LNCaP clone FGC (cell line): ENCODE data around the gene ARID3C.

Experiments
- DNase-seq: peaks from one replicate; pipeline ENCODE4 v3.0.0-alpha.2; 2011; ENCODE audit warnings: low read depth
- H3K4me3 ChIP-seq: 2 replicates; pipeline ENCODE4 v1.5.1; 2011; ENCODE audit warnings: mild to moderate bottlenecking, low read depth, low read length, control low read depth
- TF ChIP-seq, protein P1 (sequence below): IDR thresholded peaks from 2 replicates; pipeline ENCODE4 v1.5.1; 2012; ENCODE audit warnings: mild to moderate bottlenecking; ENCODE audit not compliant: control insufficient read depth, insufficient read depth; ENCODE audit errors: extremely low read depth

ARID3C gene

DNA sequence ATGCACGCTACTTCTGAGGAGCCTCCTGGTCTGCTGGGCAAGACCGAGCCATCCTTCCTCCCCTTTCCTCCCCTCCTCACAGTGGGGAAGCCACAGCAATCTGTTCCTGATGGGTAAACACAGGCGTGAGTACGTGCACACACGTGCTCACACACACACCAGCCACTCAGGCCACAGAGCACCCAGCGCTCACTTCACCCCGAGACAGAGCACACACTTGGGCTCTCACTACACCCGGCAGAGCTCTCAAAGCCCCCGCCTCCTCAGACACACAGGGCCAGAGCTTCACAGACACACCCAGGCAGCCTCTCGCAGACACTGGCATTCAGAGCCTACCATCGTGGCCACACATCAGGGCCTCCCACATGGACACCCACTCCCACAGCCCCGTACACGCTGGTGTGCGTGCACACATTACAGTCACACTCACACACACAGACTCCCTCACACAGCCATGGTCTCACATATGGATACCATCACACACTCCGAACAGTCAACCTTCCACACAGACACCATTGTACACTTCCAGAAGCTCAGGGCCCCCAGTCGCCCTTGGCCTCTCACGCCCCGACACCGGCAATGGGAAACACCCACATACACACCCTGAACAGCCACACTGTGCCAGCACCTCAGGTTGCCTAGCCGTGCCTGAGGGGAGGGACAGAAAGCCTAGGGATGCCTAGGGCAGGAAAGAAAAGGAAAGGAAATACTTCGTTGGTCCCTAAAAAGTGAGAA is 52.8 kb downstream of the ARID3C start:
- peak; percentile 13 for DNase-seq
- TF ChIP-seq, protein P1, sequence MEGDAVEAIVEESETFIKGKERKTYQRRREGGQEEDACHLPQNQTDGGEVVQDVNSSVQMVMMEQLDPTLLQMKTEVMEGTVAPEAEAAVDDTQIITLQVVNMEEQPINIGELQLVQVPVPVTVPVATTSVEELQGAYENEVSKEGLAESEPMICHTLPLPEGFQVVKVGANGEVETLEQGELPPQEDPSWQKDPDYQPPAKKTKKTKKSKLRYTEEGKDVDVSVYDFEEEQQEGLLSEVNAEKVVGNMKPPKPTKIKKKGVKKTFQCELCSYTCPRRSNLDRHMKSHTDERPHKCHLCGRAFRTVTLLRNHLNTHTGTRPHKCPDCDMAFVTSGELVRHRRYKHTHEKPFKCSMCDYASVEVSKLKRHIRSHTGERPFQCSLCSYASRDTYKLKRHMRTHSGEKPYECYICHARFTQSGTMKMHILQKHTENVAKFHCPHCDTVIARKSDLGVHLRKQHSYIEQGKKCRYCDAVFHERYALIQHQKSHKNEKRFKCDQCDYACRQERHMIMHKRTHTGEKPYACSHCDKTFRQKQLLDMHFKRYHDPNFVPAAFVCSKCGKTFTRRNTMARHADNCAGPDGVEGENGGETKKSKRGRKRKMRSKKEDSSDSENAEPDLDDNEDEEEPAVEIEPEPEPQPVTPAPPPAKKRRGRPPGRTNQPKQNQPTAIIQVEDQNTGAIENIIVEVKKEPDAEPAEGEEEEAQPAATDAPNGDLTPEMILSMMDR: no peak
- no peak overlapping the region for H3K4me3 ChIP-seq

DNA sequence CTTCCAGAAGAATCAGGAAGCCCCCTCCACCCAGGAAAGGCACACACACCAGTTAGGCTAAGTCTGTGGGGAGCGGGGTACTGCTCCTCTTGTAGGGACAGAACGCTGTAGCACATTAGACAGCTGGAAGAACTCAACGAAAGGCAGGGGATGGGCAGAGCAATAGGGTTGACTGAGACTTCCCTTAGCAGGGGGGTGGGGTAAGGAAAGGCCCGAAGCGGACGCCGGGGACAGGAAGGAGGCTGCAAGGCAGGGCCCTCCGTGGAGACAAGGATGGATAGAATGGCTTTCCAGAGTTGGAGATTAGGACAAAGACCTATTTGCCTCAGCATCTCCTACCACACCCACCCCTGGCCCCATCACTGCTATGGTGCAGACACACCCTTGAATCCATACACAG is 53.6 kb downstream of the ARID3C start:
- no peak overlapping the region for H3K4me3 ChIP-seq
- no peak for DNase-seq
- TF ChIP-seq, protein P1: no peak

DNA sequence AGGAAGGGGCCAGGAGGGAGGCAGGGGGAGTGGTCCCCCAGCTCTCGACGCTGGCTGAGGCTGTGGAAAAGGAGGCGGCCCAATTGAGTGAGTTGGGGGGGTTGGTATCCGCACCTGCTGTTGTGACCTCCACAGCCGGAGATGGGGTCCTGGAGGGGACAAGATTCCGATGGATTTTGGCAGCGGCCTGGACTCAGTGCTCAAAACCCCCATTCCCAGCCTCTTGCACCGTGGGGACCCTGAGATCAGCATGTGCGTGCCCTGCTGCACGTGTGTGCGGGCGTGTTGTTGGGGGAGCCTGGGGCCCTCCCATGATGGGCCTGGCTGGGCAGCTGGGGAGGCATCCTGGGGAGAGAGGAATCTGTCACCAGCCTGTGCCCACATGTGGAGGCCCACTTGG is 54.3 kb downstream of the ARID3C start:
- TF ChIP-seq, protein P1: no peak
- DNase-seq: no peak
- no peak overlapping the region for H3K4me3 ChIP-seq

DNA sequence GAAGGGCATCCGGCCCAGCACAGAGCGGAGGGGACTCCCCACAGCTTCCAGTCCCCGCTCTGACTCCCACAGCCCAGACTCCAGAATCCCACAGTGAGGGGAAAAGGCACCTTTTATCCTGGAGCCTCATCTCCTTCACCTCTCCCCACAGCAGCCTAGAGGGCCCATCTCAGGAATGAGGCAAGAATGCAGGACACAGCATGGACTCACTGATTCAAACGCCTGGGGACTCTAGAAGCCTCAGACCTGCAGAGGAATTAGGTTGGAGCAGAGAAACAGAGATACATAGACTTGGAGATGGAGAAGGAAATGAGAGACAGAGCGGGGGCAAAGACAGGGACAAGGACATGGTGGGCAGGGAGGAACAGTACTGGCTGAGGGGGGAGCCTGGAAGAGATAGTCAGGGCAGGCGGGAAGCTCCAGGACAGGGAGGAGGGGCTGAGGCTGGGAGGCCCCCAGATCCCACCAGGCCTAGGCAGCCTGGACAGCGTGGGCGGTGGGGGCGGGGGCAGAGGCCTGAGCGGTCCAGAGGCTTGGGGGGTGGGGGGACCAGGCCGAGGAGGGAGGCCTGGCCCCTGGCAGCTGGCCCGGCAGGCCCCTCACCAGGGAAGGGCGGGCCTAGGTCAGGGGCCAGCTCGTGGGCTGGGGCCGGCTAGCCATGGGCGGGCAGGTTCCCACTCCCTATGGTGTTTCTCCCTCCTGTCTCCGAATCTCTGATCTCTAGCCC is 55.1 kb downstream of the ARID3C start:
- no peak for DNase-seq
- TF ChIP-seq, protein P1: no peak
- no peak overlapping the region for H3K4me3 ChIP-seq

DNA sequence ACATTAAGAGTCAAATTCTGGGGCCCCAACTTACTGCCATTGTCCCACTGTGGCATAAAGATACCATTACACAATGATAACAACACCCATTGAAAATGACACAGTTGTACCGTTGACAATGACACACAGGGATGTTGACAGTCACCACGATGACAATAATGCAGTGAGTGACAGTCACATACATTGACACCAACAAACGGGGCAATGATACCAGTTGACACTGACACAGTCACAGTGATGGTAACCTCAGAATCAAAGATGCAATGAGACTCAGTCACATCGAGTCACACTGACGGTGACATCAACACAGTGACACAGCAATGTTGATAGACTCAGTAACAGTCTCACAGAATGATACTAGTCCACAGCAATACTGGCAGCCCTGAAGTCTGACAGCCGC is 56.2 kb downstream of the ARID3C start:
- TF ChIP-seq, protein P1: no peak
- H3K4me3 ChIP-seq: no peak overlapping the region
- no peak for DNase-seq

DNA sequence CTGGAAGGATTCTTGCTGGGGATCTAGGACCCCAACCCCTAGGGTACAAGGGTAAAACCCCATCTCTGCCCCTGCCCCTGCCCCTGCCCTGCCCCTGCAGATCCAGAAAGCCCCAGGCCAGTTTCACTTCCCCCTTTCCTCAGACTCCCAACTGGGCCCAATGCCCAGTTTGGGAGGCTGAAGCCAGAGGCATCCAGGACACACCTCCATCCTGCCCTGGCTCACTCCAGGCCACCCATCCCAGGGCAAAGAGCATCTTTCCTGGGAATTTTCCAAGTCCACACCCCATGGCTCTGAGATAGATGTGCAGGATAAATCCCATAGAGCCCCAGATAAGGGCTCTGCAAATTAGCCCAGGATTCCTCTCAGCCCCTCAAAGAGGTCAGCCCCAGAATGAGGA is 56.8 kb downstream of the ARID3C start:
- TF ChIP-seq, protein P1: no peak
- H3K4me3 ChIP-seq: no peak overlapping the region
- DNase-seq: no peak

DNA sequence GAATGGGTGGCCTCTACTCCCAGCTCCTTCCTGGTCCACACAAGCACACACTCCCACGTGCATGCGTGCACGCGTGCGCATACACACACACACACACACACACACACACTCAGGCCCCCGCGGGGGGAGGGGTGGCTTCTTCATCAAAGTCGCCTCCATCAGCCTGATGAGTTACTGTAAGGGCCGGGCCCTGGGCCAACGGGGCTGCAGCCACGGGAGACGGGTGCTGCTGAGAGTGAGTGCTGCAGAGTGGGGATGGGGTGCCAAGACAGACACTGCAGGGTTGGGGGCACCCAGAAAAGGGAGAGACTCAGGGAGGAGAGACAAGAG is 57.4 kb downstream of the ARID3C start:
- H3K4me3 ChIP-seq: no peak overlapping the region
- DNase-seq: no peak
- TF ChIP-seq, protein P1: no peak
